A172 (cell line): ENCODE data around the gene DMGDH. TPM values are rescaled to one million over a fixed set of nuclear protein-coding genes. Genes with fewer than 3 reads are reported as not detected.

Experiments
- DNase-seq: peaks from one replicate; pipeline ENCODE4 v3.0.0-alpha.2; 2015; ENCODE audit warnings: low spot score
- total RNA-seq: library from RNA; depleted of rRNA; stranded (reverse); fragments of >200 nt; shearing (Covaris generic); gene quantifications from 2 replicates; pipeline ENCODE4 v1.2.3, GENCODE V29; 2014; rRNA removed

The DMGDH gene
- 0.12 TPM in 1 of 2 replicates, not detected in the other for total RNA-seq

DNA sequence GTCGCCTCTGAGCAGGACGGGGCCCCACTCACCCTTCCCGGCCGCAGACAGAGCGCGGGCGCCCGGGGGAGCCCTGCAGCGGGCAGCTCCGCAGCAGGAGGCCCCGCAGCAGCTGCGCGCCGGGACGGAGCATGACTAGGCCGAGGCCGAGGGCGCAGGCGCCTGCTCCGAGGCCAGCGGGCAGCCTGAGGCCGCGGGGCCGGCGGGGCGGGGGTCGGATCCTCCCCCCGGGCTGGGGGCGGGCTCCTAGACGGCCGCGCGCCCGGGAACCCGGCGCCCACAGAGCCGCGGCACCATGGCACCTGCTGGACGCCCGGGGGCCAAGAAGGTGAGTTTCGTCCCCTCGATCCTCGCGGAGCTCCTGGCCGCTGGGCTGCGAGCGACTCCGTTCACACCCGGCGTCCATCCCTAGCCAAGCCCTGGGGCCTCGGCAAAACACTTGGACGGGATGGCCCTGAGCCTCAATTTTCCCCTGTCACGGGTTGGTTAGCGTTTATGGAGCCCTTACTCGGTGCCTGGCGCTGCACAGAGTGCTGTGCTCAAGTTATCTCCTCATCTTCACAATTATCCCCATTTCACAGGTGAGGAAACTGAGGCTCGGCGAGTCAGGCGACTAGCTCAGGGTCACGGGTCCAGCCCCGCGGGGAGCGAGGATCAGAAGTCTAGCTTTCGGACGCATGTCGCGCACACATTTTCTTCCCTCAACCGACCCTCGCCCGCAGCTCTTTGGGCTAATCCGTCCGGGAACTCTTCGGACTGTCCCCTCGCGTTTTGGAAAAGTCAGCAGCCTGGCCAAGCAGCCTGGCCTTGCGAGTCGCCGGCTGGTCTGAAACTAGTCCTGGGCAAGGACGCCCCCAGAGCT, at the start of gene DMGDH, which contains the start of gene BHMT2:
Gene DMGDH (minus strand): TSS at position 187 of the 862 bp plus-strand sequence. CDS start 54 bp downstream, at position 133.
Gene BHMT2 (plus strand): TSS at position 280 of the 862 bp plus-strand sequence. CDS start 16 bp downstream, at position 296.
- DNase-seq = no peak

DNA sequence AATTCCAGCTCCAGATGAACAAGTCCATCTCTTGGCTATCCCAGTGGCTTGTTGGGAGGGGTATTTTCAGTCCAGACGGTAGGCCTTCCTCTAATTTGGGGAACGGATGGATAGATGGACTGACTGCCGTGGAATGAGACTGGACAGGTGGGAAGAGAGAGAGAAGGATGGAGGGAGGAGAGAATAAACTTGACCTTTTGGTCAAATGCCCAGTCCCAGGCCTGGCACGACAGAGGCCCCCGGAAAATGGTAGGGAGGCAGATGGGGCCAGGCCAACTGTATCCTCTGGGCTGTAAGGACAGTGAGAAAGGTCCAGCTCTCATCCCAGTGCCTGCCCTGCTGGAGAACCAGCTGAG, 43.2 kb upstream of the DMGDH start:
- no peak for DNase-seq

GRCh38 chr5:79111960-79112702, 42.7 kb upstream of the DMGDH start:
- DNase-seq = no peak

- no peak for DNase-seq
These were observed 42.0 kb upstream of the DMGDH start, which contains the start of gene BHMT for GRCh38 chr5:79111387-79111959. BHMT (plus strand) TSS chr5:79111809; CDS start chr5:79111886, 77 bp downstream.

DNA sequence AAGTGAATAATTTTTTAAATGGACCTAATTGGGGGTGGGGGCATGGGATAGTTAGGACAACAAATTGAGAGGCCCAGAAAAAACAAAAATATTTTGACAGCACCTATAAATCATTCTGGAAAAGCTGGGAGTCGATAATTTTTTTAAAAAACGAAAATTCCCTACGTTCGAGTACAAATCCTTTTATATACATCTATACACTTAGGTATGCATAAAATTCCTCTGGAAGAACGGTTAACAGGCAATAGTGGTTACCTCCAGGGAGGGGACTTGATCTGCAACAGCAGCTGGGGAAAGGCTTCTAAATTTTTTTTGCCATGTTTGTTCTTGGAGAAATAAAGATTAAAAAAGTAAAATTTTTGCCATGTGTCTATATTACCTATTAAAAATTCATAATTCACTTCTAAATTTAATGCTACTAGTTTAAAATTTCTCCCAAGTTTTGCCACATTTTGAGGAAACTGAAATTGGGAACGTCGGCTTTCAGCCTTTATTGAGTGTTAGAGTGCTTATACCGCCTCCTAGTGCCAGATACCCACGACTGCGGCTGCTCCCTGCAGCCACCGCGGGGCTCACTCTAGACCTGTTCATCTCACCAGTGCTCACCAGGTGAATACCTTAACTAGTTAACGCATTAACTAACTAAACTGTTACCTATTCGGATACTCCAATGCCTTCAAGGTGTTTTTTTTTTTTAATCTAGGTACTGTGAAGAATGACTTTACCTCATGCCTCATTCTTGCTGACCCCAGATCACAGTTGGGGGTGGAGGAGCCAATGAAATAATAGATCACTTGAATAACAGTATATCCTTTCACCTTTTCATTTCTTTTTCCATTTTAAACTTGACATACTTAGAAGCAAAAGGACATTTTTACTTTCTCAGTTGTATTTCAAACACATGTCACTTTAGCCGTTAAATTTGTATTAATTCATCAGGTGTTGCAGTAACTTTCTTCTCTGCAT, 40.3 kb upstream of the DMGDH start:
- no peak for DNase-seq

GRCh38 chr5:79108792-79109191, 39.3 kb upstream of the DMGDH start:
- no peak for DNase-seq

DNA sequence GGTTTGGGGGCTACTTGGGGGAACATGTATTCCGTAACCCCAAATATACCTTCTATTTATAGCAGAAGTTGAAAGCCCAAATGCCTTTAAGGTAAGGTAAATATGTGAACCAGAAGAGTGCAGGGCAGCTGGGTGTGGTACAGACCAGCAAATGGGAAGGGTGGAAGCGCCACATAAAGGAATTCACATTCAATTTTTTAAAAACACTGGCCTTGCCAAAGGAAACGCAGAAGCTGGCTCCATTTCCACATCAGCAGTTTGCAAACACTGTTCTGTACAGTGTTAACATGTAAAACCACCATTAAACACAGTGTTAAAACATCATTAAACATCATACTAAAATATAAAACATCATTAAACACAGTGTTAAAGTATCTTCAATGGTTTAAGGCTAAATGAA, 38.6 kb upstream of the DMGDH start:
- DNase-seq = no peak

- DNase-seq = peak; percentile 69
These were observed 37.7 kb upstream of the DMGDH start for GRCh38 chr5:79107020-79107796.

DNA sequence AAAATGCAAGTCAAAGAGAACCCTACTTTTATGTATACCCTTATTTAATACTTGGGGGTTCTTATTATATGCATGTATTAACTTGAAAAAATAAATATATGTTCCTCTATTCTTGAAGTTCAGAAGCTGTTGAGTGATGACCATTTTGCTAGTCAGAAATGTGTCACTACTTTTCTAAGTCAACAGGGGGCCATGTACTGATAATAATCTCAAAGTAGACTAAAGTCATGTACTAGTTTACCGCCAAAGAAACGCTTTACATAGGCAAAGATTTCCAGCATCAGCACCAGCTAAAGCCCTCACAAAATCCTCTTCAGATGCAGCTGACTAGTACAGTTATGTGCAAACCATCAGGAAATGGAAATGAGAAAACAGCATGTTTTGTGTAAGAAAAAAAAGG, 36.4 kb upstream of the DMGDH start:
- DNase-seq = no peak

GRCh38 chr5:79093762-79094161, 24.3 kb upstream of the DMGDH start:
- DNase-seq = no peak

GRCh38 chr5:79091064-79091463, 21.6 kb upstream of the DMGDH start:
- DNase-seq = no peak

DNA sequence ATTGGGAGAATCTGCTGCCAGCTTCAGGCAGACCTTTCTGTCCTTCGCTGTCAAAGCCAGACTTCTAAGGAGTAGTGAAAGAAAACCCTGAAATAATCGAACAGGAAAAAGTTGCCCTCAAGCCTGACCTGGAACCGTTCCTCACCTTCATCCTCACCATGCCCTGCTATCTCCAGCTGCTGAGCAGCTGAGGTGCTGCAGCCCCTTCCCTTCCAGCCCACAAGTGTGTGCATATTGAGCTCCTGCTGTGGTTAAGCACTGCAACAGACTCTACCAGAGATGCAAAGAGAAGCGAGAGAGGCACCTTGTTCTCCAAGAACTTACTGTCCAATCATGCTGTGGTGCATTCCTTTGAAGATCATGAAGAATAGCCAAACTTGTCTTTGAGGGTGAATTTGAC, 19.0 kb upstream of the DMGDH start:
- DNase-seq = no peak

- peak; percentile 32 for DNase-seq
These were observed 16.6 kb upstream of the DMGDH start for GRCh38 chr5:79086116-79086515.

GRCh38 chr5:79081779-79082178, 12.3 kb upstream of the DMGDH start:
- no peak for DNase-seq

- DNase-seq = no peak
These were observed 11.3 kb upstream of the DMGDH start for GRCh38 chr5:79080804-79081203.

DNA sequence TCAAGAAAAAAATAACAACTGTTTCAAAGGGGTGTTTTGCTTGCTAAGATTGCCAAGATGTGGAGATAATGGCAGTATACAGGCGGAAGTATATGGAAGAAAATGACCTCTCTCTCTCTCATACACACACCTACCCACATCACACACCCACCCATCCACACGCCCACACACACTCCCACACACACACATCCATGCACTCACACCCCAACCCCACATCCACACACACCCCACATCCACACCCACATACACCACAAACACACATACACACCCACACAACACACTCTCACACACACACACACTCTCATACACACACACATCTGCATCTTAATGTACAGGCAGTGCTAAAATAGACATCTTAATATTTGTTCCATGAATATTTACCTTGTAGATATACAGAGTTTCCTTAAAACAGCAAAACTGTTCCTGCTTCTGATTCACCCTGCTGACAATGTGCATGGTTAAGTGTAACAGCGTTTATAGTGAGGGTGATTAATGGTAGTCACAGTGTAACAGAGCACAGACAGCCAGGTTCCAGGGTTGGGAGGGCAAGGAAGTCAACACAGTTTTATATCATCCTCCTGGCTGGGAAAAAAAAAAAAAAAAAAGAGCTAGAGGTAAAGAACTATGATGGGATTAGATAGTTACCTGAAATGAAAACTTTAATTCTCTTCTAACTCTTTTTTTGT, 8.3 kb upstream of the DMGDH start:
- peak; percentile 6 for DNase-seq

DNA sequence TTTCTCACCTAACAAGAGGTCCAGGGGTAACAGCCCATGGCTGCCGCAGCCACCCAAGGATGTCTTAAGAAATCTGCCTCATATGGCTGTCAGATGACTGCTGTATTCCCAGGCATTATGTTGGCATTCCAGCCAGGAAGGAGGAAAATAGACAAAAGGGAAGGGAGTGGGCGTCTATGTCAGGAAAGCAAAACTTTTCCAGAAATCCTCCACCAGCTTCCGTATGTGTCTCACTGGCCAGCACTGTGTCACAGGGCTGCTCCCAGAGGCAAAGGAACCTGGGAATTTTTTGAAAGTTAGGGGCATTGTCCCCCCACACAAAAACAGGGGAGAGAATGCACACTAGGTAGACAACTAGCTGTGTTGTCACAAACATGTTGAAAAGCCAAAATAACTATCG, 7.3 kb upstream of the DMGDH start:
- DNase-seq = no peak

GRCh38 chr5:79075646-79076426, 6.4 kb upstream of the DMGDH start:
- no peak for DNase-seq

GRCh38 chr5:79074641-79075040, 5.2 kb upstream of the DMGDH start:
- DNase-seq = peak; percentile 67
